ENCODE data around the gene CLIC5.

- TF ChIP-seq CTCF (IDR thresholded peaks at IDR 0.05) (no peak), POLR2A (IDR thresholded peaks at IDR 0.05) (no peak), POLR2AphosphoS5 (IDR thresholded peaks at IDR 0.05) (no peak), EP300 (IDR thresholded peaks at IDR 0.05) (no peak)
Measured at GRCh38 chr6:46029602-46030001, 13.9 kb upstream of the CLIC5 start.
